Left lobe of liver (tissue), 2 donors: ENCODE measurements around the gene ZFYVE26. TPM values are rescaled to one million over a fixed set of nuclear protein-coding genes. Genes with fewer than 3 reads are reported as not detected.
"Not testable (repeated sequence)": the region's sequence is repeated elsewhere in the genome, so short reads cannot be mapped to it uniquely, and the experiment has no call there.

Experiments
- ATAC-seq: fragments of 200-7000 bp; cut with Tn5 transposase; one replicate; pipeline ENCODE4 v1.9.1; 2020; ENCODE audit warnings: mild to moderate bottlenecking, moderate library complexity
- DNase-seq: peaks from one replicate; pipeline ENCODE4 v3.0.0-alpha.2; 2020; ENCODE audit warnings: low spot score
- total RNA-seq: library from RNA; stranded (reverse); gene quantifications from one replicate; pipeline ENCODE4 v1.2.1, GENCODE V29; 2021
- donor health status: DM: no; HTN: no; CAD: no; lungs with moderate emphysema.
- donor health status: DM: no; HTN: yes; CAD: no.

The ZFYVE26 gene
- total RNA-seq, 1 donor from 2014 or later, result 9.9 TPM

DNA sequence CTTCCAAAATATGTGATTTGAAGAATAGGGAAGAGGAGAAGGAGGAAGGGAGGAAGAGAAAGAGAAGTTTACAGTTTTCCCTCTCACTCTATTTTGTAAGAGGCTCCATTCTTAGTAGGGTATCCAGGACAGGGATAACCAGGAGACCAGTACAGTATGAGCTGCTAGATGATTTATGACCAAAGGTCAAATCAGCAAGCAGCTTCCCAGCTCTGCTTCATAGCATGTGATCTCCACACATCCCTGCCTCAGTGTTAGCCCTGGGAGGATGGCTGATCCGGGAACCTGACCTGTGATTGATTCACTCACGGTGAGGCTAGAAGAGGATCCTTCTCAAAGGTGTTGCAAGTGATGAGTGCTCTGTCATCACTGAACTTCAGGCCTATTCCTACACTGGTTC is 98.1 kb downstream of the ZFYVE26 start:
- no peak for DNase-seq
- no peak for ATAC-seq

DNA sequence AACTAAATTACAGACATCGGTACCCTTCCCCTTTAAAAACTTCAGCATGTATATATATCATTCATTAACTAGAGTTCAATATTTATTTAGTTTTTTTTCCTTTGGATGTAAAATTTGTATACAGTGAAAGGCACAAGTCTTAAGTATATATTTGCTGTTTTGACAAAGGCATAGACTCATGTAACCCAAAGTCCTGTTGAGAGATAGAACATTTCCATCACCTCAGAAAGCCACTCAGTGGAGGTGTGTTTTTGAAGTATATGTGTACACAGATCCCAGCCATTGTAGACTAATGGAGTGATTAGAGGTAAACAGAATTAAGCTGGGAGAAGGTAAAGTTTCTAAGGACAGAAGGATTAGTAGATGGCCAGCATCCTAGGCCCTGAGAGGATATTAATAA is 99.3 kb downstream of the ZFYVE26 start:
- no peak for ATAC-seq

DNA sequence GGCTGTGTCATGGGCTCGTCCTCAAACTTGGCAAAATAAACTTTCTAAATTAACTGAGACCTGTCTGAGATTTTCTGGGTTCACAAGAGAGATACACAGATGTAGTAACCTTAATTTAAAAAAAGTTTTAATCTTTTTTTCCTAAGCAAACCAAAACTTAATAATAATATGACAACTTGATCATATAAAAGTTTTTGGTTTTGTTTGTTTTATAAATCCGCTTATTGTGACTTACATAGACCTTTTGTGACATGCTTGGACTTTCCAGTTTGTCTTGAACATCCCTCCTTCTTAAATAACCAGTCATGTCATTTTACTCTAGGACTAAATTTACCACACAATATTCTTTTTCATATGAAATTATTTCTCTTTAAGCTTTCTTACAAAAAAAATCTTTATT is 106.2 kb downstream of the ZFYVE26 start:
- ATAC-seq, result no peak
- DNase-seq, result no peak

More for the DNA sequence above, 99.3 kb downstream of the ZFYVE26 start:
- DNase-seq, result no peak

DNA sequence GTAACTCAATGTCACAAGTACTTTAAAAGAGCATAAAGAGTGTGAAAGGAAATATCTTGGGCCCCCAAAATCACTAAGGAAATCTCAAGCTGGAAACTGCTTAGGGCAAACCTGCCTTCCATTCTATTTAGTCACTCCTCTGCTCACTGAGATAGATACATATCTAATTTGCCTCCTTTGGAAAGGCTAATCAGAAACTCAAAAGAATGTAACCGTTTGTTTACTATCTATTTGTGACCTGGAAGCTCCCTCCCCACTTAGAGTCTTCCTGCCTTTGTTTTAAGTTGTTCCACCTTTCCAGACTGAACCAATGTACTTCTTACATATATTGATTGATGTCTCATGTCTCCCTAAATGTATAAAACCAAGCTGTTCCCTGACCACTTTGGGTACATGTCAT is 106.6 kb downstream of the ZFYVE26 start:
- not testable (repeated sequence) for DNase-seq
- ATAC-seq, result peak; percentile 42

DNA sequence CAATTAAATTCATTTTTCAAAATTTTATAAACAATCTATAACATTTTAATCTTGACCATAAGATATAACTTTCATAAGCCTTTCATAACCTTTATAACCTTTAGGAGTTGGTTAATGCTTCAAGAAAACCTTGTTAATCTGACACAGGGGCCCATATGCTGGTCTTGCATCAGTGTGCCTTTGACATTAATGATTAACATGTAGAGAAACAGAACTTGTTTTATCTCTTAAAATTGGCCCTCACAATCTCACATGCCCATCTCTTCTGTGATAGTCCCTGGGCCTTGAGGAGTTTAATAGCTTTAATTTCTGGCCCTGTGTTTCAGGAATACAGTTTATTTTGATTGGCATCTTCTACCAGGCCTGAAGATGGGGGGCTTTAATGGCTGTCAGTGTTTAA is 107.0 kb downstream of the ZFYVE26 start:
- ATAC-seq, result peak; percentile 69
- DNase-seq, result not testable (repeated sequence)

DNA sequence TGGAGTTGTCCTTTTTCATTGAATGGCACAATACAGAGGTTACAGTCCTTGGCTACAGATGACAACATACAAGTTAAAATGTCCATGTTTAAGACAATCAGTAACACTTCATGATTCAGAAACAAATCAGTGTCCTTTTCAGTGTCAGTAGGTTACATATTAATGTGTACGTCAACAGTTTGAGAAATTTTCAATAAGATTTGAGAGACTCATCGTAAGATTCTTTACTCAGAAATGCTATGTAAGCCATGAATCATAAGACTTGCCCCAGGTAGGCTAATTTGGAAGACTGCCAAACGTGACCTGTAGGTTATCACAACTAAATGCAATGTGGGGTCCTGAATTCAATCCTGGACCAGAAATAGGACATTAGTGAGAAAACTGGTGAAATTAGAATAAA is 111.2 kb downstream of the ZFYVE26 start:
- DNase-seq (no peak), ATAC-seq (no peak)

DNA sequence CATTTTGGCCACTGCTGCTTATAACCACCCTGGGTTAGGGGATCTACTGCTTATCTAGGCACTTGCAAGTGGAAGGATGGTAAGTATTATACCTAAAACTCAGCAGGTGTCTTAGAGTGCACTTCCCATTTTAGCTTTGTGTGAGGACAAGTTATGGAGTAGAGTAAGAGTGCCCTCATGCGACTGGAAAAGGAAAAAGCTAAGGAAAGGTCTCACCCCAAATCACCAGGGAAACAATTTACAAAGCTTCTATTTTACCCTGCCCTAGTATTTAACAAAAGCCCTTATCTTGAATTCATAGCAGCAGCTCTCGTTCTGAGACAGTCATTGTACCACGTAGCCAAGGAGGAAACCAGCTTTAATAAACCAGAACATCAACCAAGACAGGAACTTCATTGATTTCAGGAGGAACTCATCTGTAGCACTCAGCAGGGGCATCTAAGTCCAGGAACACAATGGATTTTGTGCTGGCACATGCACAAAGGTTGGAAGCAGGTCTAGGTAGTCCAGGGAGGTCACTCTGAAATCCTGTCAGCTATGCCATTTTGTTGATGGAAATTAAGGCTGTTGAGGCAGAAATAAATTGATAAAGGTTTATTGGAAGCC is 111.8 kb downstream of the ZFYVE26 start:
- peak; percentile 94 for ATAC-seq
- no peak for DNase-seq

DNA sequence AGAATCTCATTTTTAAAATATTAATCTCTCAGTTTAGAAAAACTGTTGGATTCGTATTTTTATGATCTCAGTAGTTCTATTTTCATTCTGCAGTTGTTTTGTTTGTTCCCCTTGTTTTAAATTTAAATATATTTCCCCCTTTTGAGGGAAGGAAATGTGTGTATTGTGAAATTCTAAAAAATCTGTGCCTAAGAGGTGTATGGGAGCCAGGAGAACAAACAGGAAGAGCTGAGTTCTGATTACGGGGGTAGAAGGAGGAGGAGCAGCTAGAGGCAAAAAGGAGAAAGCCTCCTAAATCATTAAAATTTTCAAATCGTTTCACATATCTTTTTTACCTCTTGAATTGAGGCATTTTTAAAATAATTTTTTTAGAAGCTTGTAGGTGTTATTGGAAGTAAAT is 112.4 kb downstream of the ZFYVE26 start:
- DNase-seq, result no peak
- peak; percentile 65 for ATAC-seq

DNA sequence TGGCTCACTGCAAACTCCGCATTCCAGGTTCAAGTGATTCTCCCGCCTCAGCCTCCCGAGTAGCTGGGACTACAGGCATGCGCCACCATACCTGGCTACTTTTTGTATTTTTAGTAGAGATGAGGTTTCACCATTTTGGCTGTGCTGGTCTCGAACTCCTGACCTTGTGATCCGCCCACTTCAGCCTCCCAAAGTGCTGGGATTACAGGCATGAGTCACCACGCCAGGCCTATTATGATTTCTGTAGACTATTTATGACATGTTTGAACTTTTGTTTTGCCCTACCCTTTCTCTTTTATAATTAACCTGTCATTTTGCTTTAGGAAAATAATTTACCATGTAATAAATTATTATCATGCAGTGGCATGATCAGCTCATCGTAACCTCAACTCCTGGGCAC is 114.9 kb downstream of the ZFYVE26 start, which contains the start of gene RDH12:
Gene RDH12, plus strand, starts transcription at position 395 of the 400 bp plus-strand sequence. CDS start 20,757 bp downstream, outside the sequence.
- not testable (repeated sequence) for DNase-seq, ATAC-seq

DNA sequence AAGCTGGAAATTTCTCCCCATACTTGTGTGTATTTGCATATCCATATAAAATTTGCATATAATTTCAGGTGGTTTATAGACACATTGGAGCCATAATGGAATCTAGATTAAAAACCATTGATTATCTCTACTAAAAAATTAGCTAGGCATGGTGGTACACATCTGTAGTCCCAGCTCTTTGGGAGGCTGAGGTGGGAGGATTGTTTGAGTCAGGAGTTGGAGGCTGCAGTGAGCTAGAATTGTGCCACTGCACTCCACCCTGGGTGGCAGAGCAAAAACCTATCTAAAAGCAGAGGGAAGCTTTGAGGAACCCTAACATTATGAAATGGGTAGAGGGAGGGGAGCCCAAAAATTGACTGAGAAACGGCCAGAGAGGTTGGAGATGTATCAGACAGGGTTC is 118.2 kb downstream of the ZFYVE26 start:
- DNase-seq, result no peak
- ATAC-seq, result no peak

DNA sequence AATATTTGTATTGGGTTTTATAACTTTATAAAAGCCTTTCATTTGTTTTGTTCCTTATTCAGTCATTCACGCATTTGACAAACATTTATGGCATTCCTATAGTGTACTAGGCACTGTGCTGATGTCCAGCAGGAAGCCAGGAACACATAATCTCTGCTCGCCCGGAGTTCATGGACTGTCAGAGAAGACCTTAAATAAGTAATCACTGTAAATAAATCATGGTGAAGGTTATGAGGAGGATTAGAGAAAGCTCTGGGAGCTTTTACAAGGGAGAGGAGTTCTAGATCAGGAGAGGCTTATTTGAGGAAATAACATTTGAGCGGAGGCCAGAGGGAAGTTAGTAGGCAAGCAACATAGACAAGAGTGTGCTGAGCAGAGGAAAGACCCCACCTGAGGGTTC is 119.4 kb downstream of the ZFYVE26 start:
- no peak for DNase-seq
- ATAC-seq, result no peak

Other genes with a start within 250 kb of the ZFYVE26 start
- 16.3 TPM for gene PIGH, start 216.3 kb downstream of the ZFYVE26 start, total RNA-seq
- gene ARG2, start 196.7 kb downstream of the ZFYVE26 start, total RNA-seq, result 0.48 TPM
- gene VTI1B, start 142.0 kb downstream of the ZFYVE26 start, total RNA-seq, result 58.9 TPM
- 85.1 TPM for gene RDH11, start 120.8 kb downstream of the ZFYVE26 start, total RNA-seq
- 1.4 TPM for gene RDH12, start 114.7 kb downstream of the ZFYVE26 start, total RNA-seq
- 3.3 TPM for gene RAD51B, start 3.2 kb upstream of the ZFYVE26 start, total RNA-seq